HEK293 (cell line): ENCODE data around the gene PIK3IP1.

Experiments used
- CTCF ChIA-PET: fragments of 350-600 bp; formaldehyde crosslinking; extraction: SDS; loops from one replicate; lab custom pipeline; 2021; ENCODE audit warnings: antibody characterized with exemption; lab: Yijun Ruan, JAX
- POLR2A ChIA-PET: fragments of 300-600 bp; formaldehyde crosslinking; extraction: SDS; loops from one replicate; lab custom pipeline; 2020; ENCODE audit warnings: antibody characterized with exemption, inconsistent platforms; lab: Yijun Ruan, JAX
- H3K27ac ChIP-seq: fragments of 200-500 bp; sonication (Bioruptor generic); 2 replicates; pipeline ENCODE4 v1.5.1; 2014; ENCODE audit warnings: low read depth, low read length, control low read depth, inconsistent platforms; ENCODE audit errors: extremely low read depth
- H3K36me3 ChIP-seq, 2 experiments: fragments of 200-500 bp in 1 of 2; sonication (Bioruptor generic) in 1 of 2; 1 replicate in 1 of 2; 2 replicates in 1 of 2; pipeline ENCODE4 v1.5.1; 2014 to 2017; ENCODE audit warnings: inconsistent platforms in 2 of 2, low read length in 2 of 2; ENCODE audit not compliant: control insufficient read depth in 2 of 2, insufficient read depth in 1 of 2
- H3K4me1 ChIP-seq: fragments of 200-500 bp; sonication (Bioruptor generic); 2 replicates; pipeline ENCODE4 v1.5.1; 2014; ENCODE audit warnings: mild to moderate bottlenecking, low read length, inconsistent platforms; ENCODE audit not compliant: control insufficient read depth, insufficient read depth
- H3K4me3 ChIP-seq: 2 replicates; pipeline ENCODE4 v1.5.1; 2011; ENCODE audit warnings: low read depth, mild to moderate bottlenecking, control low read depth, low read length, moderate library complexity
- H3K9me3 ChIP-seq: fragments of 200-500 bp; sonication (Bioruptor generic); 2 replicates; pipeline ENCODE4 v1.5.1; 2014; ENCODE audit warnings: low read depth, low read length, inconsistent platforms; ENCODE audit not compliant: control insufficient read depth, insufficient read depth
- GLI2 ChIP-seq: fragments of 450-650 bp; formaldehyde crosslinking; IDR thresholded peaks from 2 replicates; pipeline ENCODE4; 2017; ENCODE audit warnings: missing biosample characterization, missing genetic modification characterization, low read depth, borderline replicate concordance
- GLI4 ChIP-seq: fragments of 450-650 bp; formaldehyde crosslinking; IDR thresholded peaks from 2 replicates; pipeline ENCODE4 v1.5.1; 2016; ENCODE audit warnings: missing biosample characterization, missing genetic modification characterization
- GLIS1 ChIP-seq: fragments of 450-650 bp; formaldehyde crosslinking; IDR thresholded peaks from 2 replicates; pipeline ENCODE4 v1.5.1; 2016; ENCODE audit warnings: missing biosample characterization, missing genetic modification characterization
- HIC1 ChIP-seq: fragments of 450-650 bp; formaldehyde crosslinking; IDR thresholded peaks from 2 replicates; pipeline ENCODE4 v1.5.1; 2016; ENCODE audit warnings: missing biosample characterization, missing genetic modification characterization
- PRDM6 ChIP-seq: fragments of 450-650 bp; formaldehyde crosslinking; IDR thresholded peaks from 2 replicates; pipeline ENCODE4 v1.5.1; 2017; ENCODE audit warnings: missing biosample characterization, missing genetic modification characterization
- SP2 ChIP-seq: fragments of 450-650 bp; formaldehyde crosslinking; IDR thresholded peaks from 2 replicates; pipeline ENCODE4 v1.5.1; 2016; ENCODE audit warnings: missing biosample characterization, missing genetic modification characterization
- ZFP3 ChIP-seq: fragments of 450-650 bp; formaldehyde crosslinking; IDR thresholded peaks from 2 replicates; pipeline ENCODE4 v1.5.1; 2016; ENCODE audit warnings: low read depth, missing biosample characterization, missing genetic modification characterization
- ZIC2 ChIP-seq: fragments of 450-650 bp; formaldehyde crosslinking; IDR thresholded peaks from 2 replicates; pipeline ENCODE4 v1.5.1; 2016; ENCODE audit warnings: missing biosample characterization, missing genetic modification characterization
- ZNF274 ChIP-seq, 2 experiments: fragments of 200-500 bp in 1 of 2; fragments of 450-650 bp in 1 of 2; sonication (Bioruptor generic) in 1 of 2; formaldehyde crosslinking in 1 of 2; IDR thresholded peaks; 2 replicates each; pipeline versions ENCODE4 v1.5.1 to v1.6.1; 2014 to 2016; ENCODE audit warnings: borderline replicate concordance in 1 of 2, inconsistent platforms in 1 of 2, low read length in 1 of 2, missing biosample characterization in 1 of 2, missing genetic modification characterization in 1 of 2
- ZNF280C ChIP-seq: fragments of 450-650 bp; formaldehyde crosslinking; IDR thresholded peaks from 2 replicates; pipeline ENCODE4 v1.5.1; 2016; ENCODE audit warnings: missing biosample characterization, missing genetic modification characterization
- ZNF311 ChIP-seq: fragments of 450-650 bp; formaldehyde crosslinking; IDR thresholded peaks from 2 replicates; pipeline ENCODE4 v1.5.1; 2017; ENCODE audit warnings: missing biosample characterization, missing genetic modification characterization, borderline replicate concordance
- ZNF335 ChIP-seq: fragments of 450-650 bp; formaldehyde crosslinking; conservative IDR thresholded peaks from 2 replicates; pipeline ENCODE4 v1.5.1; 2016; ENCODE audit warnings: missing biosample characterization, missing genetic modification characterization
- ZNF366 ChIP-seq: fragments of 450-650 bp; formaldehyde crosslinking; conservative IDR thresholded peaks from 2 replicates; pipeline ENCODE4 v1.5.1; 2016; ENCODE audit warnings: missing biosample characterization, missing genetic modification characterization
- ZNF394 ChIP-seq: fragments of 450-650 bp; formaldehyde crosslinking; IDR thresholded peaks from 2 replicates; pipeline ENCODE4 v1.5.1; 2016; ENCODE audit warnings: missing biosample characterization, missing genetic modification characterization, mild to moderate bottlenecking, moderate library complexity, borderline replicate concordance
- ZNF416 ChIP-seq: fragments of 450-650 bp; formaldehyde crosslinking; IDR thresholded peaks from 2 replicates; pipeline ENCODE4 v1.5.1; 2016; ENCODE audit warnings: missing biosample characterization, missing genetic modification characterization
- ZNF530 ChIP-seq: fragments of 450-650 bp; formaldehyde crosslinking; IDR thresholded peaks from 2 replicates; pipeline ENCODE4 v1.5.1; 2016; ENCODE audit warnings: low read depth, missing biosample characterization, missing genetic modification characterization
- ZNF561 ChIP-seq: fragments of 450-650 bp; IDR thresholded peaks from 2 replicates; pipeline ENCODE4 v1.5.1; 2018; ENCODE audit warnings: missing biosample characterization, missing genetic modification characterization, borderline replicate concordance
- ZNF600 ChIP-seq: fragments of 450-650 bp; formaldehyde crosslinking; IDR thresholded peaks from 2 replicates; pipeline ENCODE4 v1.5.1; 2016; ENCODE audit warnings: missing biosample characterization, missing genetic modification characterization
- ZNF639 ChIP-seq: fragments of 450-650 bp; formaldehyde crosslinking; IDR thresholded peaks from 2 replicates; pipeline ENCODE4 v1.5.1; 2016; ENCODE audit warnings: missing biosample characterization, missing genetic modification characterization
- ZNF664 ChIP-seq: fragments of 450-650 bp; formaldehyde crosslinking; IDR thresholded peaks from 2 replicates; pipeline ENCODE4 v1.5.1; 2016; ENCODE audit warnings: missing biosample characterization, missing genetic modification characterization
- ZNF776 ChIP-seq: fragments of 450-650 bp; formaldehyde crosslinking; IDR thresholded peaks from 2 replicates; pipeline ENCODE4 v1.5.0; 2017; ENCODE audit warnings: missing biosample characterization, missing genetic modification characterization, borderline replicate concordance
- ZNF791 ChIP-seq: fragments of 450-650 bp; formaldehyde crosslinking; IDR thresholded peaks from 2 replicates; pipeline ENCODE4 v1.5.1; 2016; ENCODE audit warnings: missing biosample characterization, missing genetic modification characterization

PIK3IP1 gene

GRCh38 chr22:31241936-31242335 lies 50.4 kb downstream of the PIK3IP1 start (continued):
- no peak for TF ChIP-seq ZNF311 (tag by site-specific recombination)
- TF ChIP-seq ZNF366 (tag by site-specific recombination): no peak
- TF ChIP-seq ZNF530 (tag by site-specific recombination): no peak
- no peak for TF ChIP-seq HIC1 (tag by site-specific recombination)
- TF ChIP-seq ZNF416 (tag by site-specific recombination): no peak
- TF ChIP-seq SP2 (tag by site-specific recombination): no peak

GRCh38 chr22:31241200-31241599 lies 51.1 kb downstream of the PIK3IP1 start:
- Histone ChIP-seq H3K4me3 (no peak overlapping the region), H3K27ac (no peak overlapping the region), H3K36me3 (no peaks in the 10 kb centered on the region; a peak in 1 of 3 replicates), H3K4me1 (no peaks in the 10 kb centered on the region; the same call in 1 of the 2 replicates), H3K9me3 (no peaks in the 10 kb centered on the region)
- CTCF ChIA-PET: interaction anchor here (0.8 to 2.1 kb wide), 8 partner anchors 10 to 133 kb away, joined by 3 to 10 read pairs (median 4); partner anchors contain the start of gene SELENOM
- no peak for TF ChIP-seq ZNF394 (tag by site-specific recombination)
- no peak for TF ChIP-seq ZNF274 (IDR thresholded peaks at IDR 0.05; ENCODE audit: low read length)
- no peak for TF ChIP-seq ZNF274 (tag by site-specific recombination; IDR thresholded peaks at IDR 0.05; ENCODE audit: borderline replicate concordance)
- no peak for TF ChIP-seq ZNF600 (tag by site-specific recombination)
- TF ChIP-seq ZNF639: no peak
- TF ChIP-seq ZNF776 (tag by site-specific recombination): no peak
- TF ChIP-seq ZNF335 (tag by site-specific recombination): no peak
- TF ChIP-seq GLIS1 (tag by site-specific recombination): peak; percentile 90
- no peak for TF ChIP-seq ZNF664 (tag by site-specific recombination)
- TF ChIP-seq ZFP3 (tag by site-specific recombination): no peak
- TF ChIP-seq ZIC2 (tag by site-specific recombination): peak; percentile 45
- POLR2A ChIA-PET: no interaction called here

- H3K4me3 ChIP-seq: no peak overlapping the region
- H3K4me1 ChIP-seq: no peaks in the 10 kb centered on the region; the same call in 1 of the 2 replicates
- H3K27ac ChIP-seq: no peak overlapping the region
- H3K36me3 ChIP-seq: no peaks in the 10 kb centered on the region; a peak in 1 of 3 replicates
- POLR2A ChIA-PET: no interaction called here
- CTCF ChIA-PET: interaction anchor here (0.6 to 2.1 kb wide), 7 partner anchors 9 to 320 kb away, joined by 3 to 10 read pairs (median 4); partner anchors contain the start of gene SELENOM
- no peaks in the 10 kb centered on the region for H3K9me3 ChIP-seq
- TF ChIP-seq GLI4: no peak
- no peak for TF ChIP-seq ZNF561 (tag by site-specific recombination)
- no peak for TF ChIP-seq ZNF335 (tag by site-specific recombination)
- TF ChIP-seq ZNF280C: no peak
- TF ChIP-seq PRDM6: no peak
- TF ChIP-seq ZNF791 (tag by site-specific recombination): no peak
- TF ChIP-seq GLI2 (tag by site-specific recombination): no peak
Measured at GRCh38 chr22:31239771-31240370, 52.4 kb downstream of the PIK3IP1 start.
